Upper lobe of right lung (tissue), 1 donor: Measurements from ENCODE around the gene SNAI1. TPM values are rescaled to one million over a fixed set of nuclear protein-coding genes. Genes with fewer than 3 reads are reported as not detected.

ENCODE experiments used
- ATAC-seq: fragments of 200-7000 bp; cut with Tn5 transposase; one replicate; pipeline ENCODE4 v1.9.1; 2020; ENCODE audit warnings: mild to moderate bottlenecking, moderate library complexity
- DNase-seq: peaks from one replicate; pipeline ENCODE4 v3.0.0-alpha.2; 2020
- H3K27ac ChIP-seq: fragments of 200-600 bp; one replicate; pipeline ENCODE4 v1.8.0; 2022
- H3K27me3 ChIP-seq: fragments of 200-600 bp; one replicate; pipeline ENCODE4 v1.8.0; 2022; ENCODE audit warnings: mild to moderate bottlenecking
- H3K36me3 ChIP-seq: fragments of 200-600 bp; one replicate; pipeline ENCODE4 v1.8.0; 2022
- H3K4me1 ChIP-seq: fragments of 200-600 bp; one replicate; pipeline ENCODE4 v1.8.0; 2022
- H3K4me3 ChIP-seq: fragments of 200-600 bp; one replicate; pipeline ENCODE4 v1.8.0; 2022; ENCODE audit warnings: mild to moderate bottlenecking
- H3K9me3 ChIP-seq: fragments of 200-600 bp; one replicate; pipeline ENCODE4 v1.8.0; 2022
- intact Hi-C: fragments of 100-400 bp; cut with DNase I; formaldehyde crosslinking; loops from one replicate; pipeline ENCODE4 v1.11.0; 2022
- total RNA-seq: library from RNA; stranded (reverse); fragmentation: NEBNext Ultra II Directional; extraction: Animal tissue kit (Norgen Biotek cat#: 25700); gene quantifications from one replicate; pipeline ENCODE4 v1.2.1, GENCODE V29; 2021
- TF ChIP-seq, protein P1 (sequence below): fragments of 200-600 bp; IDR thresholded peaks from one replicate; pipeline ENCODE4 v1.8.0; 2022; ENCODE audit warnings: antibody characterized with exemption
- donor health status: DM: no; HTN: yes; CAD: no; lungs with severe emphysema.

SNAI1 gene
- total RNA-seq, 1 donor from 2014 or later = 10.6 TPM

GRCh38 chr20:50015636-50015992 is 32.8 kb downstream of the SNAI1 start:
- no peak for ATAC-seq
- Histone ChIP-seq H3K9me3 (no peaks in the 10 kb centered on the region), H3K27ac (no peak overlapping the region), H3K4me1 (no peaks in the 10 kb centered on the region), H3K36me3 (no peaks in the 10 kb centered on the region), H3K27me3 (no peaks in the 10 kb centered on the region), H3K4me3 (no peak overlapping the region)
- intact Hi-C loops = no loop called here
- no peak for DNase-seq
- TF ChIP-seq, protein P1, sequence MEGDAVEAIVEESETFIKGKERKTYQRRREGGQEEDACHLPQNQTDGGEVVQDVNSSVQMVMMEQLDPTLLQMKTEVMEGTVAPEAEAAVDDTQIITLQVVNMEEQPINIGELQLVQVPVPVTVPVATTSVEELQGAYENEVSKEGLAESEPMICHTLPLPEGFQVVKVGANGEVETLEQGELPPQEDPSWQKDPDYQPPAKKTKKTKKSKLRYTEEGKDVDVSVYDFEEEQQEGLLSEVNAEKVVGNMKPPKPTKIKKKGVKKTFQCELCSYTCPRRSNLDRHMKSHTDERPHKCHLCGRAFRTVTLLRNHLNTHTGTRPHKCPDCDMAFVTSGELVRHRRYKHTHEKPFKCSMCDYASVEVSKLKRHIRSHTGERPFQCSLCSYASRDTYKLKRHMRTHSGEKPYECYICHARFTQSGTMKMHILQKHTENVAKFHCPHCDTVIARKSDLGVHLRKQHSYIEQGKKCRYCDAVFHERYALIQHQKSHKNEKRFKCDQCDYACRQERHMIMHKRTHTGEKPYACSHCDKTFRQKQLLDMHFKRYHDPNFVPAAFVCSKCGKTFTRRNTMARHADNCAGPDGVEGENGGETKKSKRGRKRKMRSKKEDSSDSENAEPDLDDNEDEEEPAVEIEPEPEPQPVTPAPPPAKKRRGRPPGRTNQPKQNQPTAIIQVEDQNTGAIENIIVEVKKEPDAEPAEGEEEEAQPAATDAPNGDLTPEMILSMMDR = no peak

DNA sequence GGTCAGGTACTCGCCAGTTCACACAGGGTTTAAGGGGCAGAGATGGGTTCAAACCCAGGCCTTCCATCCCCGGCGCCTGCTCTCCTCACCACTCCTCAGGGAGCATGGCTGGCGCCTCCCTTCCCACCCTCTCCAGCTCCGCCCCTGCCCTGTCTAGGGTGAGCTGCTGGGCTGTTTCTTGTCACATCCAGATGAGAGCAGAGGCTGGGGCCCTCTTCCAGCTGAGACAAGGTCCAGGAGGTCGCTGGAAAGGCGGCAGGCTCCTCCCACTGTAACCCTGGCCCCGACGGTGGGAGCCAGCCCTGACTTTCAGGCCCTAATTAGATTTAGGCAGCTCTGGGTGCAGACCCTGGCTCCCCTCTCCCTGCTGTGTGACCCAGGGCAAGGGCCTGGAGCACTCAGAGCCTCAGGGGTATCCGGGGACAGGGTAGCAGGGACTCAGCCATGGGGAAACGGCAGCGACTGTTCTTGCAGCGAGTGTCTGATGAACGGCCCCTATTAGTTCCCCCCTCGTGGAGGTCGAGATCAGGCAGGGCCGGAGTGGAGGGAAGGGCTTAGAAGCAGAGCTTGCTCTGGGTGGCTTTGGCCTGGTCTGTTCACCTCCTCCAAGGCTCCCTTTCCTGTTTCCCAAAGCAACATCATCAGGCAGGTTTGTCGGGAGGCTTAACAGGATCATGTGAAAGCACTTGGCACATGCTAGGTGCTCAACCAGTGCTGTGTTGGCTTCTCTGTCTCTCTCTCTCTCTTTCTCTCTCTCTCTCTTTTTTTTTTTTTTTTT is 33.4 kb downstream of the SNAI1 start:
- intact Hi-C loops = no loop called here
- no peaks in the 10 kb centered on the region for H3K9me3 ChIP-seq
- TF ChIP-seq, protein P1 = no peak
- H3K27ac ChIP-seq = no peak overlapping the region
- no peak for DNase-seq
- H3K4me3 ChIP-seq = no peak overlapping the region
- H3K36me3 ChIP-seq = no peaks in the 10 kb centered on the region
- no peak for ATAC-seq
- no peaks in the 10 kb centered on the region for H3K27me3 ChIP-seq
- no peaks in the 10 kb centered on the region for H3K4me1 ChIP-seq

- ATAC-seq = no peak
Observed at GRCh38 chr20:50017160-50017559, 34.4 kb downstream of the SNAI1 start.

GRCh38 chr20:50017576-50018248 is 34.9 kb downstream of the SNAI1 start:
- ATAC-seq (no peak), DNase-seq (no peak)
- H3K27me3 ChIP-seq = no peaks in the 10 kb centered on the region
- TF ChIP-seq, protein P1 = no peak
- no peak overlapping the region for H3K4me3 ChIP-seq
- no peaks in the 10 kb centered on the region for H3K4me1 ChIP-seq
- no peaks in the 10 kb centered on the region for H3K36me3 ChIP-seq
- H3K27ac ChIP-seq = no peak overlapping the region
- intact Hi-C loops = no loop called here
- no peaks in the 10 kb centered on the region for H3K9me3 ChIP-seq

More at GRCh38 chr20:50017160-50017559, 34.4 kb downstream of the SNAI1 start:
- Histone ChIP-seq H3K4me1 (no peaks in the 10 kb centered on the region), H3K4me3 (no peak overlapping the region), H3K27me3 (no peaks in the 10 kb centered on the region), H3K27ac (no peak overlapping the region), H3K9me3 (no peaks in the 10 kb centered on the region), H3K36me3 (no peaks in the 10 kb centered on the region)
- TF ChIP-seq, protein P1 = no peak
- DNase-seq = no peak
- intact Hi-C loops = no loop called here

GRCh38 chr20:50019466-50020256 is 36.9 kb downstream of the SNAI1 start:
- no peak for DNase-seq
- Histone ChIP-seq H3K9me3 (no peaks in the 10 kb centered on the region), H3K4me1 (no peaks in the 10 kb centered on the region), H3K36me3 (no peaks in the 10 kb centered on the region), H3K4me3 (no peak overlapping the region), H3K27me3 (no peaks in the 10 kb centered on the region), H3K27ac (no peak overlapping the region)
- intact Hi-C loops = no loop called here
- TF ChIP-seq, protein P1 = no peak
- no peak for ATAC-seq
